ENCODE measurements around the gene PTPN2.
"Not testable (repeated sequence)": the region's sequence is repeated elsewhere in the genome, so short reads cannot be mapped to it uniquely, and the experiment has no call there.

The PTPN2 gene

GRCh38 chr18:12883684-12884405 lies at the start of gene PTPN2:
TSS of gene PTPN2 (minus strand) at chr18:12884237. CDS start at chr18:12884141, 96 bp downstream.
- peak; percentile 94 to 96 for DNase-seq

- no peak for DNase-seq
Measured at GRCh38 chr18:12933327-12933726, 49.3 kb upstream of the PTPN2 start.

- no peak for DNase-seq
Measured at GRCh38 chr18:12930908-12931307, 46.9 kb upstream of the PTPN2 start.

- DNase-seq: no peak
Measured at GRCh38 chr18:12930376-12930775, 46.3 kb upstream of the PTPN2 start.

GRCh38 chr18:12929477-12930083 lies 45.5 kb upstream of the PTPN2 start:
- DNase-seq: peak in 1 of 2 donors; percentile 24

GRCh38 chr18:12928641-12929040 lies 44.6 kb upstream of the PTPN2 start:
- no peak for DNase-seq

- DNase-seq: no peak
Measured at GRCh38 chr18:12928206-12928605, 44.2 kb upstream of the PTPN2 start.

GRCh38 chr18:12924616-12925015 lies 40.6 kb upstream of the PTPN2 start:
- DNase-seq: no peak

- DNase-seq: no peak
Measured at GRCh38 chr18:12922266-12922665, 38.2 kb upstream of the PTPN2 start.

- peak; percentile 36 to 64 for DNase-seq
Measured at GRCh38 chr18:12921178-12921577, 37.1 kb upstream of the PTPN2 start.

GRCh38 chr18:12911929-12912703 lies 28.1 kb upstream of the PTPN2 start:
- DNase-seq: no peak

GRCh38 chr18:12911025-12911928 lies 27.2 kb upstream of the PTPN2 start:
- peak; percentile 52 for DNase-seq

GRCh38 chr18:12908706-12909105 lies 24.7 kb upstream of the PTPN2 start:
- DNase-seq: no peak

GRCh38 chr18:12907258-12907925 lies 23.4 kb upstream of the PTPN2 start:
- DNase-seq: no peak

GRCh38 chr18:12906773-12907172 lies 22.7 kb upstream of the PTPN2 start:
- DNase-seq: no peak

GRCh38 chr18:12906119-12906518 lies 22.1 kb upstream of the PTPN2 start:
- DNase-seq: no peak

- peak; percentile 62 to 72 for DNase-seq
Measured at GRCh38 chr18:12904012-12904516, 20.0 kb upstream of the PTPN2 start.

- not testable (repeated sequence) for DNase-seq
Measured at GRCh38 chr18:12901208-12901607, 17.2 kb upstream of the PTPN2 start.

- DNase-seq: peak in 1 of 2 donors; percentile 26
Measured at GRCh38 chr18:12896784-12897333, 12.8 kb upstream of the PTPN2 start.

GRCh38 chr18:12895626-12896025 lies 11.6 kb upstream of the PTPN2 start:
- no peak for DNase-seq

- no peak for DNase-seq
Measured at GRCh38 chr18:12895014-12895413, 11.0 kb upstream of the PTPN2 start.

- no peak for DNase-seq
Measured at GRCh38 chr18:12891561-12891960, 7.5 kb upstream of the PTPN2 start.
